Panc1 (cell line): ENCODE measurements around the gene CLMN. TPM values are rescaled to one million over a fixed set of nuclear protein-coding genes. Genes with fewer than 3 reads are reported as not detected.

Source experiments
- ATAC-seq: fragments of 200-7000 bp; cut with Tn5 transposase; 2 replicates; pipeline ENCODE4 v1.9.1; 2020; ENCODE audit warnings: mild to moderate bottlenecking, moderate library complexity
- BruUV-seq: library from RNA; stranded (reverse); fragments of 400-500 nt; replicated peaks from 2 replicates; lab custom pipeline; 2021; lab: Mats Ljungman, UMichigan
- CTCF ChIA-PET: fragments of 300-600 bp; sonication (Branson Sonifier 250); formaldehyde crosslinking; loops from one replicate; lab custom pipeline; 2022; ENCODE audit warnings: antibody characterized with exemption; lab: Charles Lee
- POLR2A ChIA-PET: fragments of 300-600 bp; sonication (Branson Sonifier 250); formaldehyde crosslinking; loops from one replicate; lab custom pipeline; 2022; ENCODE audit warnings: antibody characterized with exemption; lab: Charles Lee
- DNase-seq: peaks from one replicate; pipeline ENCODE4 v3.0.0-alpha.2; 2010; ENCODE audit warnings: low read depth, low spot score
- H3K27ac ChIP-seq: 2 replicates; pipeline ENCODE4 v1.5.1; 2011; ENCODE audit warnings: mild to moderate bottlenecking, low read length, inconsistent platforms
- H3K27me3 ChIP-seq: fragments of 200-500 bp; sonication (Bioruptor generic); 2 replicates; pipeline ENCODE4 v1.6.0; 2014; ENCODE audit warnings: low read length, inconsistent platforms; ENCODE audit not compliant: control insufficient read depth, insufficient read depth
- H3K36me3 ChIP-seq: fragments of 200-500 bp; sonication (Bioruptor generic); 2 replicates; pipeline ENCODE4 v1.5.1; 2014; ENCODE audit warnings: inconsistent platforms, mild to moderate bottlenecking, low read length, moderate library complexity; ENCODE audit not compliant: control insufficient read depth, insufficient read depth
- H3K4me1 ChIP-seq: 2 replicates; pipeline ENCODE4 v1.5.1; 2011; ENCODE audit warnings: inconsistent platforms, mild to moderate bottlenecking, low read length, moderate library complexity; ENCODE audit not compliant: control insufficient read depth, insufficient read depth
- H3K4me3 ChIP-seq, 2 experiments: 2 replicates each; pipeline ENCODE4 v1.5.1; 2011 to 2012; ENCODE audit warnings: low read depth in 2 of 2, low read length in 2 of 2, mild to moderate bottlenecking in 2 of 2, inconsistent platforms in 1 of 2, moderate library complexity in 1 of 2
- H3K9me3 ChIP-seq: fragments of 200-500 bp; sonication (Bioruptor generic); 2 replicates; pipeline ENCODE4 v1.5.1; 2014; ENCODE audit warnings: low read depth, mild to moderate bottlenecking, inconsistent platforms, low read length, moderate library complexity; ENCODE audit not compliant: control insufficient read depth, insufficient read depth
- POLR2AphosphoS5 ChIP-seq: IDR thresholded peaks from 2 replicates; pipeline ENCODE4 v1.6.1; 2012; ENCODE audit warnings: mild to moderate bottlenecking, low read depth, low read length, moderate library complexity
- SIN3A ChIP-seq: IDR thresholded peaks from 2 replicates; pipeline ENCODE4 v1.6.1; 2012; ENCODE audit warnings: low read depth, mild to moderate bottlenecking, low read length, moderate library complexity, borderline replicate concordance; ENCODE audit not compliant: insufficient read depth
- TCF7L2 ChIP-seq: IDR thresholded peaks from 2 replicates; pipeline ENCODE4 v1.6.1; 2011; ENCODE audit warnings: mild to moderate bottlenecking, low read depth, low read length, inconsistent platforms
- in situ Hi-C: cut with HindIII; loops from 2 replicates; pipeline ENCODE4 v1.10.0; 2016; ENCODE audit warnings: low sequenced_read_pairs, low pct_unique_long_range_greater_than_20kb
- intact Hi-C: fragments of 100-400 bp; cut with micrococcal nuclease; formaldehyde crosslinking; loops from one replicate; pipeline ENCODE4 v1.10.0; 2022; ENCODE audit not compliant: unreplicated experiment
- total RNA-seq: library from RNA; stranded (reverse); gene quantifications from one replicate; pipeline ENCODE4 v1.2.1, GENCODE V29; 2021; ENCODE audit not compliant: unreplicated experiment
- TF ChIP-seq, protein P1 (sequence below): fragments of 450-650 bp; IDR thresholded peaks from 2 replicates; pipeline ENCODE4 v1.5.1; 2017; ENCODE audit warnings: mild to moderate bottlenecking
- TF ChIP-seq, protein P2 (sequence below), 2 experiments: IDR thresholded peaks; 2 replicates each; pipeline ENCODE4 v1.6.1; 2011 to 2012; ENCODE audit warnings: low read depth in 2 of 2, control low read depth in 1 of 2, low read length in 1 of 2, mild to moderate bottlenecking in 1 of 2, moderate library complexity in 1 of 2; ENCODE audit not compliant: insufficient read depth in 1 of 2

Gene CLMN
- total RNA-seq, 1 experiment from 2014 or later = 34.9 TPM

DNA sequence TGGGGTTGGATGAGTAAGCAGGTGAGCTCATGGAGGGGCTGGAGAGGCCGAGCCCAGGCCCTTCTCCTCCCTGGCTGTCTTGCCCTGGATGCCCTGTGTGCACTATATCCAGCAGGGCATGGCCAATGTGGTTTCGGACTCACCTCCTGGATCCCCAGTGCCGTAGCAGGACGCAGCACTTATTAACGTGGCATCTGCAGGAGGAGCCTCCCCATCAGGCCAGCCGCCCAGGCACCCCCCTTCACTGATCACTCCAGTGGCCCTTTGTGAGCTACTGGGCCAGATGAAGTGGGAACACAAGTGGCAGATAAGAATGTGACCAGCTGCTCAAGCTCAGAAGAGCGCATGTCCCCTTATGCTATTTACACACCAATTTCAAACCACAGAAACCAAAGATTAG lies 119.3 kb downstream of the CLMN start:
- TF ChIP-seq, protein P1, sequence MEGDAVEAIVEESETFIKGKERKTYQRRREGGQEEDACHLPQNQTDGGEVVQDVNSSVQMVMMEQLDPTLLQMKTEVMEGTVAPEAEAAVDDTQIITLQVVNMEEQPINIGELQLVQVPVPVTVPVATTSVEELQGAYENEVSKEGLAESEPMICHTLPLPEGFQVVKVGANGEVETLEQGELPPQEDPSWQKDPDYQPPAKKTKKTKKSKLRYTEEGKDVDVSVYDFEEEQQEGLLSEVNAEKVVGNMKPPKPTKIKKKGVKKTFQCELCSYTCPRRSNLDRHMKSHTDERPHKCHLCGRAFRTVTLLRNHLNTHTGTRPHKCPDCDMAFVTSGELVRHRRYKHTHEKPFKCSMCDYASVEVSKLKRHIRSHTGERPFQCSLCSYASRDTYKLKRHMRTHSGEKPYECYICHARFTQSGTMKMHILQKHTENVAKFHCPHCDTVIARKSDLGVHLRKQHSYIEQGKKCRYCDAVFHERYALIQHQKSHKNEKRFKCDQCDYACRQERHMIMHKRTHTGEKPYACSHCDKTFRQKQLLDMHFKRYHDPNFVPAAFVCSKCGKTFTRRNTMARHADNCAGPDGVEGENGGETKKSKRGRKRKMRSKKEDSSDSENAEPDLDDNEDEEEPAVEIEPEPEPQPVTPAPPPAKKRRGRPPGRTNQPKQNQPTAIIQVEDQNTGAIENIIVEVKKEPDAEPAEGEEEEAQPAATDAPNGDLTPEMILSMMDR = no peak
- no peak for TF ChIP-seq TCF7L2
- no peak for TF ChIP-seq SIN3A
- TF ChIP-seq, protein P2, sequence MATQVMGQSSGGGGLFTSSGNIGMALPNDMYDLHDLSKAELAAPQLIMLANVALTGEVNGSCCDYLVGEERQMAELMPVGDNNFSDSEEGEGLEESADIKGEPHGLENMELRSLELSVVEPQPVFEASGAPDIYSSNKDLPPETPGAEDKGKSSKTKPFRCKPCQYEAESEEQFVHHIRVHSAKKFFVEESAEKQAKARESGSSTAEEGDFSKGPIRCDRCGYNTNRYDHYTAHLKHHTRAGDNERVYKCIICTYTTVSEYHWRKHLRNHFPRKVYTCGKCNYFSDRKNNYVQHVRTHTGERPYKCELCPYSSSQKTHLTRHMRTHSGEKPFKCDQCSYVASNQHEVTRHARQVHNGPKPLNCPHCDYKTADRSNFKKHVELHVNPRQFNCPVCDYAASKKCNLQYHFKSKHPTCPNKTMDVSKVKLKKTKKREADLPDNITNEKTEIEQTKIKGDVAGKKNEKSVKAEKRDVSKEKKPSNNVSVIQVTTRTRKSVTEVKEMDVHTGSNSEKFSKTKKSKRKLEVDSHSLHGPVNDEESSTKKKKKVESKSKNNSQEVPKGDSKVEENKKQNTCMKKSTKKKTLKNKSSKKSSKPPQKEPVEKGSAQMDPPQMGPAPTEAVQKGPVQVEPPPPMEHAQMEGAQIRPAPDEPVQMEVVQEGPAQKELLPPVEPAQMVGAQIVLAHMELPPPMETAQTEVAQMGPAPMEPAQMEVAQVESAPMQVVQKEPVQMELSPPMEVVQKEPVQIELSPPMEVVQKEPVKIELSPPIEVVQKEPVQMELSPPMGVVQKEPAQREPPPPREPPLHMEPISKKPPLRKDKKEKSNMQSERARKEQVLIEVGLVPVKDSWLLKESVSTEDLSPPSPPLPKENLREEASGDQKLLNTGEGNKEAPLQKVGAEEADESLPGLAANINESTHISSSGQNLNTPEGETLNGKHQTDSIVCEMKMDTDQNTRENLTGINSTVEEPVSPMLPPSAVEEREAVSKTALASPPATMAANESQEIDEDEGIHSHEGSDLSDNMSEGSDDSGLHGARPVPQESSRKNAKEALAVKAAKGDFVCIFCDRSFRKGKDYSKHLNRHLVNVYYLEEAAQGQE (IDR thresholded peaks at IDR 0.05; ENCODE audit: insufficient read depth in 1 of 2, low read depth in 2 of 2, low read length in 1 of 2) = no peak
- no peak for TF ChIP-seq POLR2AphosphoS5
- DNase-seq (no peak), ATAC-seq (no peak)
- Histone ChIP-seq H3K27me3 (no peaks in the 10 kb centered on the region), H3K36me3 (no peaks in the 10 kb centered on the region; the same call in 1 of the 2 replicates), H3K4me1 (no peaks in the 10 kb centered on the region), H3K27ac (no peak overlapping the region), H3K9me3 (no peaks in the 10 kb centered on the region), H3K4me3 (no peak overlapping the region)
- in situ Hi-C loops = no loop called here
- POLR2A ChIA-PET = no interaction called here
- intact Hi-C loops = no loop called here
- no TSS peak for BruUV-seq
- CTCF ChIA-PET = no interaction called here

GRCh38 chr14:95199298-95199983 lies 120.3 kb downstream of the CLMN start:
- H3K9me3 ChIP-seq = no peaks in the 10 kb centered on the region
- no peaks in the 10 kb centered on the region for H3K36me3 ChIP-seq
- CTCF ChIA-PET = no interaction called here
- DNase-seq (no peak), ATAC-seq (no peak)
- no TSS peak for BruUV-seq
- intact Hi-C loops = no loop called here
- H3K27ac ChIP-seq = no peak overlapping the region
- no peaks in the 10 kb centered on the region for H3K4me1 ChIP-seq
- H3K4me3 ChIP-seq = no peak overlapping the region
- no peaks in the 10 kb centered on the region for H3K27me3 ChIP-seq
- POLR2A ChIA-PET = no interaction called here
- TF ChIP-seq, protein P2 (IDR thresholded peaks at IDR 0.05; ENCODE audit: insufficient read depth in 1 of 2, low read depth in 2 of 2, low read length in 1 of 2) = no peak
- TF ChIP-seq SIN3A (no peak), POLR2AphosphoS5 (no peak), TCF7L2 (no peak)
- TF ChIP-seq, protein P1 = no peak
- in situ Hi-C loops = no loop called here
